ENCODE measurements around the gene ARL5B.

The ARL5B gene

DNA sequence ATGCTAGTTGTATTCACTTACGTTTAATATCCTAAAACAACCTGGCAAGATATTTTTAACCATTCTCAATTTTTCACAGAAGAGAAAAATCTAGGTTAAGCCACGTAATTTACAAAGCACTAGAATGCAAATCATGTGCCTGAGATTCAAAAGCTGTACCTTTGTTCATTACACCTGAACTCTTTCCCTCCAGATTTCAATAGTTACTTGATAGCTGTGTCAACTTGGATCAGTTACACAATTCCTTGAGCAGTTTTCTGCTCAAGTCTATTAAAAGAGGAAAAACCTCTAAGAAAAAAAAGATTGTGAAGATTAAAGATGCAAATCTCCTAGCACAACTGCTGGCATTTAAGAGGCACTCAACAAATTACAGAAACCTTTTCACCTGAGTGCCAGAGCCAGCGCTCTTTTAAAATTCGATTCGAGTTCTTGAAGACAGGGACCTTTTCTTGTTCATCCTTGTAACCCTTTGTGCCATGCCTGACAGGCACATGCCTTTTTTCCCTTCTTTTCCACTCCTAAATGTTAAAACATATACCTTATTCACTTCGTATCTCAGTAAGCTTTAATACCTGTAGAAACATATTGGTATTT is 8.7 kb upstream of the ARL5B start:
- TF ChIP-seq, protein P1, sequence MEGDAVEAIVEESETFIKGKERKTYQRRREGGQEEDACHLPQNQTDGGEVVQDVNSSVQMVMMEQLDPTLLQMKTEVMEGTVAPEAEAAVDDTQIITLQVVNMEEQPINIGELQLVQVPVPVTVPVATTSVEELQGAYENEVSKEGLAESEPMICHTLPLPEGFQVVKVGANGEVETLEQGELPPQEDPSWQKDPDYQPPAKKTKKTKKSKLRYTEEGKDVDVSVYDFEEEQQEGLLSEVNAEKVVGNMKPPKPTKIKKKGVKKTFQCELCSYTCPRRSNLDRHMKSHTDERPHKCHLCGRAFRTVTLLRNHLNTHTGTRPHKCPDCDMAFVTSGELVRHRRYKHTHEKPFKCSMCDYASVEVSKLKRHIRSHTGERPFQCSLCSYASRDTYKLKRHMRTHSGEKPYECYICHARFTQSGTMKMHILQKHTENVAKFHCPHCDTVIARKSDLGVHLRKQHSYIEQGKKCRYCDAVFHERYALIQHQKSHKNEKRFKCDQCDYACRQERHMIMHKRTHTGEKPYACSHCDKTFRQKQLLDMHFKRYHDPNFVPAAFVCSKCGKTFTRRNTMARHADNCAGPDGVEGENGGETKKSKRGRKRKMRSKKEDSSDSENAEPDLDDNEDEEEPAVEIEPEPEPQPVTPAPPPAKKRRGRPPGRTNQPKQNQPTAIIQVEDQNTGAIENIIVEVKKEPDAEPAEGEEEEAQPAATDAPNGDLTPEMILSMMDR (IDR thresholded peaks at IDR 0.05) = no peak
- no peak for TF ChIP-seq ZFX (IDR thresholded peaks at IDR 0.05; ENCODE audit: borderline replicate concordance)
- H3K27ac ChIP-seq = peak overlapping the region; percentile 83

DNA sequence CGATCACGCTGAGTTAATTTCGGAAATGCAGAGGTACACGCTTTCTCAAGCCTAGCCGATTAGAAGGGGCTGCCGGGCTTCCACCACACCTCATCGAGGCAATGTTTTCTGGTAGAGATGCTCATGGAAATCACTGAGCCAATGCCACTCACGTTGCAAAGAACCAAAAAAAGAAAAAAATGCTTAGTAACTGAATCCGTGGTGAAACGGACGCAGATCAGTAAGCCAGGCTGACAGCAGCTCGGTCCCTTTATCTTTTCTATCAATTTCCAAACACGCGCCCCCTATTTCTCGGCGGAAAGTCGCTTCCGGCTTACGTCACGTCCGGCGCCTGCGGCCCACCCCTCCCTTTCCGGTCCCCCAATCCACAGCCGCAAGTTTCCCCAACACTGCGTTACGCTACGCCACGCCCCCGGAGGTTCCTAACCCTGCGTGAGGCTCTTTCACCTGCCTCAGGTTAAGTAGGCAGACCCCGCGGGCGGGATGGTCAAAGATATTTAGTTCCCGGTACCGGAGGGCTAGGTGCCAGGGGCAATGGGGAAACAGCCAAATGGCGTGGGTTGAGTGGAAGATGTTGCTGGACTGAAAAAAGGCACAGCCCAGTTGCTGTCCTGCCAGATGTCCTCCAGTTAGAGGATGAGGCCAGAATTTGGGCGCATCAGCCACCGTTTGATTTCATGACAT is 7.8 kb upstream of the ARL5B start, which contains the start of gene NSUN6:
NSUN6 (minus strand) TSS at position 264 of the 684 bp plus-strand sequence. CDS start 384 bp downstream, outside the sequence.
- peak within 1 kb of the TSS; percentile 83 for H3K27ac ChIP-seq
- no peak for TF ChIP-seq ZFX (IDR thresholded peaks at IDR 0.05; ENCODE audit: borderline replicate concordance)
- TF ChIP-seq, protein P1 (IDR thresholded peaks at IDR 0.05) = no peak

DNA sequence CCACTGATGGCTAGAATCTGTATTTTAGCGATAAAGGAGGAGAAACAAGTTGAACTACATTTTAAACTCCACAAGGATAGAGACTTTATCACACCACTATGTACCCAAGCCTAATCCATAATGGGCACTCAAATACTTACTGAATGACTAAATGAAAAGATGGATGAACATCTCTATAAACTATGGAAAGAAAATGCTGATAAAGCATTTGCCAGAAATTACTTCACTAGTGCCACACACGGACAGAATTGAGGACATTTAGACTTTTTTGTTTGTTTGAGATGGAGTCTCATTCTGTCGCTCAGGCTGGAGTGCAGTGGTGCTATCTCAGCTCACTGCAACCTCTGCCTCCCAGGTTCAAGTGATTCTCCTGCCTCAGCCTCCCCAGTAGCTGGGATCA is 6.1 kb upstream of the ARL5B start:
- TF ChIP-seq ZFX (IDR thresholded peaks at IDR 0.05; ENCODE audit: borderline replicate concordance) = no peak
- TF ChIP-seq, protein P1 (IDR thresholded peaks at IDR 0.05) = no peak
- H3K27ac ChIP-seq = peak overlapping the region; percentile 83; the same call in 1 of the 2 replicates

DNA sequence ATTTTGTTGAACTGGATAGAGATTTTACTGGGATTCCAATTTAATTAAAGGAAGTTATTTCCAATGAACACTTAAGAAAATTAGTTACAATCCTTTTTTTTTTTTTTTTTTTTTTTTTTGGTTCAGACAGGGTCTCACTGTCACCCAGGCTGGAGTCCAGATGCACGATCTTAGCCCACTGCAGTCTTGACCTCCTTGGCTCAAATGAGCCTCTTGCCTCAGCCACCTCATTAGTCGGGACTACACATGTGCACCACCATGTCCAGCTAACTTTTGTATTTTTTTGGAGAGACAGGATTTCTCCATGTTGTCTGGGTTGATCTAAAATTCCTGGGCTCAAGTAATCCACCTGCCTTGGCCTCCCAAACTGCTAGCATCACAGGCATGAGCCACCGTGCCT is 2.5 kb upstream of the ARL5B start:
- H3K27ac ChIP-seq = no peak overlapping the region
- TF ChIP-seq ZFX (IDR thresholded peaks at IDR 0.05; ENCODE audit: borderline replicate concordance) = no peak
- TF ChIP-seq, protein P1 (IDR thresholded peaks at IDR 0.05) = no peak

DNA sequence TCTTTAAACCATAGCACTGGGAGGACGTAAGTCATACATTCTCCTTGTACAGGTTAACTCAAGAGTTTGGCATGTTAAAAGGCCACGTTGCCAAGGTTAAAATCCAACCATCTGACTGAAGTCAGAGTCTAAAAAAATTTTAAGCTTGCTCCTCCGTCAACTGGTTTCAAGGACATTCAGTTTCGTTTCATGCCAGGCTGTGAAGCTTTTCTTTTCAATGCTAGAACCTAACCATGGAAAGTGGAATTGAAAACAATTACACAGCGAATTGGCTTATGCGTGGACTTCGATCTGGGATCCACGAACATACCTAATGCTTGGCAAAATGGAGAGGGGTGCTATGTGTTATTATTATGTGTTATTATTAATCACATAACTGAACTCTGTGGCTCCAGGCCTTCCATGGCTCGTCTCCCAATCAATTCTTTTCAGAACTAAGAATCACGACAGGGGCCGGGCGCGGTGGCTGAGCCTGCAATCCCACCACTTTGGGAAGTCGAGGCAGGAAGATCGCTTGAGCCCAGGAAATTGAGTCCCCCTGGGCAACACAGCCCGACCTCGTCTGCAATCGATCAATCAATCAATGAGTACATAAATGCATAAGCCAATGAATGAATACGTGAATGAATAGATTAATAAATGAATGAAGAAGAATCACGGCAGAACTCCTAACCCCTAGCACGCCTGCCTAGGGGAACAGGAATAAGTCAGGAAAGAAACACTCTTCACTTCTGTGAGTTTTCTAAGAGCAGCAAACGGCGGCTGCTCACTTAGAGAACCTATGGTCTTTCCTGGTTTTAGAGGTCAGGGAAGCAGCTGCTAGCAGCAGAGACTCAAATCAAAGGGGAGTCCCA is 733 bp upstream of the ARL5B start:
- peak overlapping the region; percentile 88 for H3K27ac ChIP-seq
- TF ChIP-seq, protein P1 (IDR thresholded peaks at IDR 0.05) = no peak
- no peak for TF ChIP-seq ZFX (IDR thresholded peaks at IDR 0.05; ENCODE audit: borderline replicate concordance)

DNA sequence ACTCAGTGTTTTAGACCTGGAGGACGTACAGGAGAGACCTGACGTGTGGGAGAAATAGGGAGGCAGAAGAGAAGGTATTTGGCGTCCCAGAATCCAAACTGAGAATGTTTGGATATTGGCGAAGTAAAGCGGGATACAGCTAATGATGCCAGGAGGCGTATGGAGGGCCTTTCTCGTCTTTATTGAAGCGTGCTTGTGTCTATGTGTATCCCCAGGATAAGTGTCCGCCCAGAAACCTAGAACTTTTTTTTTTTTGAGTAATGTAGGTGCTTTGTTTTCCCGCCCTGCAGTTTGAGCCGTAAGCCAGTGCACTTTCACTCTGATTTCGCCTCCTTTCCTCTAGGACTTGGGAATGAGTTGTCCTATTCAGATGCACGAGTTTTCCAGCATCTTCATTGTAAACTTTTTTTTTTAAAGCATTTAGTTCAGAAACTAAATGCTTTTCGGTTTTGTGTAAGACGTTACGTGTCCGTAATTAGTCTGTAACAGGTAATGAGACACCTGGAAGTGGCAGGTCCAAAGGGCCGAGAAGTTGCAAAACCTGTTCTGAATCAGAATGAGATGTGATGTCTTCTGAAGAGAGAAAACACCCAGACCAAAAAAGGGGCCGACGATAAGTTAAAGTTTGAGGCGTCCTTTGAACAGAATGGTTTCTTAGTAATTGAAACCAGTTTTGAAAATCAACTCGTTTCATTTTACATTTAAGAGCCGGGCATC is 746 bp downstream of the ARL5B start:
- no peak for TF ChIP-seq ZFX (IDR thresholded peaks at IDR 0.05; ENCODE audit: borderline replicate concordance)
- TF ChIP-seq, protein P1 (IDR thresholded peaks at IDR 0.05) = no peak
- peak overlapping the region; percentile 88 for H3K27ac ChIP-seq
